SK-N-SH treated with all-trans-retinoic acid at 6 μM for 48 hours (cell line): ENCODE results near the gene TRIM54.

Experiments used
- ESRRG ChIP-seq: fragments of 250-450 bp; sonication (Bioruptor Pico); IDR thresholded peaks from 2 replicates; pipeline ENCODE4 v1.6.1; 2021; ENCODE audit warnings: mild to moderate bottlenecking
- ISL1 ChIP-seq: fragments of 250-450 bp; sonication (Bioruptor Pico); IDR thresholded peaks from 2 replicates; pipeline ENCODE4 v2.1.2; 2022; ENCODE audit warnings: mild to moderate bottlenecking, moderate library complexity
- PATZ1 ChIP-seq: fragments of 250-450 bp; sonication (Bioruptor Pico); IDR thresholded peaks from 2 replicates; pipeline ENCODE4 v1.8.0; 2020; ENCODE audit warnings: mild to moderate bottlenecking, moderate library complexity, borderline replicate concordance
- PPARA ChIP-seq: fragments of 250-450 bp; sonication (Bioruptor Pico); IDR thresholded peaks from 2 replicates; pipeline ENCODE4 v1.5.0; 2020; ENCODE audit warnings: mild to moderate bottlenecking, borderline replicate concordance
- RARB ChIP-seq: fragments of 250-450 bp; sonication (Bioruptor Pico); IDR thresholded peaks from 2 replicates; pipeline ENCODE4 v1.8.0; 2021; ENCODE audit warnings: mild to moderate bottlenecking, moderate library complexity
- TCF4 ChIP-seq: fragments of 250-450 bp; sonication (Bioruptor Pico); IDR thresholded peaks from 2 replicates; pipeline ENCODE4 v1.8.0; 2021; ENCODE audit warnings: mild to moderate bottlenecking, moderate library complexity, borderline replicate concordance
- ZC3H10 ChIP-seq: fragments of 250-450 bp; sonication (Bioruptor Pico); IDR thresholded peaks from 2 replicates; pipeline ENCODE4 v1.5.1; 2021; ENCODE audit warnings: mild to moderate bottlenecking, moderate library complexity
- ZFP30 ChIP-seq: fragments of 450-650 bp; formaldehyde crosslinking; IDR thresholded peaks from 2 replicates; pipeline ENCODE4 v1.5.0; 2022; ENCODE audit warnings: mild to moderate bottlenecking, moderate library complexity
- TF ChIP-seq, protein P1 (sequence below): fragments of 250-450 bp; sonication (Bioruptor Pico); IDR thresholded peaks from 2 replicates; pipeline ENCODE4 v1.8.0; 2021; ENCODE audit warnings: low read depth, mild to moderate bottlenecking, moderate library complexity, borderline replicate concordance
- TF ChIP-seq, protein P2 (sequence below): fragments of 250-450 bp; sonication (Bioruptor Pico); IDR thresholded peaks from 2 replicates; pipeline ENCODE4 v1.5.1; 2020; ENCODE audit warnings: low read depth, mild to moderate bottlenecking, moderate library complexity
- TF ChIP-seq, protein P3 (sequence below): fragments of 250-450 bp; sonication (Bioruptor Pico); IDR thresholded peaks from 2 replicates; pipeline ENCODE4 v1.5.0; 2020; ENCODE audit warnings: mild to moderate bottlenecking, moderate library complexity

DNA sequence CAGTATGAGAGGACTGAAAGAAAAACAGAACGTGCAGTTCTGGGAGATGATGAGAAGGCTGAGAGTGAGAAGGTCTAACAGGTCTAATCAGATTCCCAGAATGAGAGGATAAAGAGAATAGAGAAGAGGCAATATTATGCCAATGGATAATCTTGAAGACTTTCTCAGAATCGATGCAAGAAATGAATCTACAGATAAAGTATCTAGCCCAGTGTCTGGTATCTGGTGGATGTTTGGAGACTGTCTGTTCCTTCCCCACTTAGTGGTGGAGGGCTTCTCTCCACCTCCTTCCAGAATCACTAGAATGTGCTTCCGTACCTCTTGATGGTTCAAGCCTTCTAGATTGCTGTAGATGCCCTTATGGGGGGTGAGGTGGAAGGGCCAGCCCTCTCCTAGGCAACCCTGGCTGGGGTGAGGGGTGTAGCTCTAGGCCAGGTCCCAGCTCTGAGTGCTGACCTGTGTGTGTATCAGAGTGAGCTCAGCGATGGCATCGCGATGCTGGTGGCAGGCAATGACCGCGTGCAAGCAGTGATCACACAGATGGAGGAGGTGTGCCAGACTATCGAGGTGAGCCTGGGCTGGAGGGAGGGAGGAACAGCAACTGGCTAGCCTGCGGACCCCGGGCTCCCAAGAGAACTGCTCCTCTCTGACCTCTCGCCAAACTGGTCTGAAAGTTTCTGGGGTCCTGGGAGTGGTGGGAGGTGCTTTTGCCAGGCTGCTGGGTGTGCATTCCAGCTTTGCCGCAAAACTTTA is 22.4 kb downstream of the TRIM54 start:
- TF ChIP-seq, protein P1, sequence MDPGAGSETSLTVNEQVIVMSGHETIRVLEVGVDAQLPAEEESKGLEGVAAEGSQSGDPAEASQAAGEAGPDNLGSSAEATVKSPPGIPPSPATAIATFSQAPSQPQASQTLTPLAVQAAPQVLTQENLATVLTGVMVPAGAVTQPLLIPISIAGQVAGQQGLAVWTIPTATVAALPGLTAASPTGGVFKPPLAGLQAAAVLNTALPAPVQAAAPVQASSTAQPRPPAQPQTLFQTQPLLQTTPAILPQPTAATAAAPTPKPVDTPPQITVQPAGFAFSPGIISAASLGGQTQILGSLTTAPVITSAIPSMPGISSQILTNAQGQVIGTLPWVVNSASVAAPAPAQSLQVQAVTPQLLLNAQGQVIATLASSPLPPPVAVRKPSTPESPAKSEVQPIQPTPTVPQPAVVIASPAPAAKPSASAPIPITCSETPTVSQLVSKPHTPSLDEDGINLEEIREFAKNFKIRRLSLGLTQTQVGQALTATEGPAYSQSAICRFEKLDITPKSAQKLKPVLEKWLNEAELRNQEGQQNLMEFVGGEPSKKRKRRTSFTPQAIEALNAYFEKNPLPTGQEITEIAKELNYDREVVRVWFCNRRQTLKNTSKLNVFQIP (CRISPR knock-in tag) = no peak
- TF ChIP-seq TCF4 (CRISPR knock-in tag) (no peak), ZFP30 (CRISPR knock-in tag) (no peak), ZC3H10 (CRISPR knock-in tag) (no peak), RARB (no peak), PATZ1 (CRISPR knock-in tag) (no peak), ISL1 (no peak), PPARA (no peak), ESRRG (CRISPR knock-in tag) (no peak)
- TF ChIP-seq, protein P2, sequence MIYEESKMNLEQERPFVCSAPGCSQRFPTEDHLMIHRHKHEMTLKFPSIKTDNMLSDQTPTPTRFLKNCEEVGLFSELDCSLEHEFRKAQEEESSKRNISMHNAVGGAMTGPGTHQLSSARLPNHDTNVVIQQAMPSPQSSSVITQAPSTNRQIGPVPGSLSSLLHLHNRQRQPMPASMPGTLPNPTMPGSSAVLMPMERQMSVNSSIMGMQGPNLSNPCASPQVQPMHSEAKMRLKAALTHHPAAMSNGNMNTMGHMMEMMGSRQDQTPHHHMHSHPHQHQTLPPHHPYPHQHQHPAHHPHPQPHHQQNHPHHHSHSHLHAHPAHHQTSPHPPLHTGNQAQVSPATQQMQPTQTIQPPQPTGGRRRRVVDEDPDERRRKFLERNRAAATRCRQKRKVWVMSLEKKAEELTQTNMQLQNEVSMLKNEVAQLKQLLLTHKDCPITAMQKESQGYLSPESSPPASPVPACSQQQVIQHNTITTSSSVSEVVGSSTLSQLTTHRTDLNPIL (CRISPR knock-in tag) = no peak
- TF ChIP-seq, protein P3, sequence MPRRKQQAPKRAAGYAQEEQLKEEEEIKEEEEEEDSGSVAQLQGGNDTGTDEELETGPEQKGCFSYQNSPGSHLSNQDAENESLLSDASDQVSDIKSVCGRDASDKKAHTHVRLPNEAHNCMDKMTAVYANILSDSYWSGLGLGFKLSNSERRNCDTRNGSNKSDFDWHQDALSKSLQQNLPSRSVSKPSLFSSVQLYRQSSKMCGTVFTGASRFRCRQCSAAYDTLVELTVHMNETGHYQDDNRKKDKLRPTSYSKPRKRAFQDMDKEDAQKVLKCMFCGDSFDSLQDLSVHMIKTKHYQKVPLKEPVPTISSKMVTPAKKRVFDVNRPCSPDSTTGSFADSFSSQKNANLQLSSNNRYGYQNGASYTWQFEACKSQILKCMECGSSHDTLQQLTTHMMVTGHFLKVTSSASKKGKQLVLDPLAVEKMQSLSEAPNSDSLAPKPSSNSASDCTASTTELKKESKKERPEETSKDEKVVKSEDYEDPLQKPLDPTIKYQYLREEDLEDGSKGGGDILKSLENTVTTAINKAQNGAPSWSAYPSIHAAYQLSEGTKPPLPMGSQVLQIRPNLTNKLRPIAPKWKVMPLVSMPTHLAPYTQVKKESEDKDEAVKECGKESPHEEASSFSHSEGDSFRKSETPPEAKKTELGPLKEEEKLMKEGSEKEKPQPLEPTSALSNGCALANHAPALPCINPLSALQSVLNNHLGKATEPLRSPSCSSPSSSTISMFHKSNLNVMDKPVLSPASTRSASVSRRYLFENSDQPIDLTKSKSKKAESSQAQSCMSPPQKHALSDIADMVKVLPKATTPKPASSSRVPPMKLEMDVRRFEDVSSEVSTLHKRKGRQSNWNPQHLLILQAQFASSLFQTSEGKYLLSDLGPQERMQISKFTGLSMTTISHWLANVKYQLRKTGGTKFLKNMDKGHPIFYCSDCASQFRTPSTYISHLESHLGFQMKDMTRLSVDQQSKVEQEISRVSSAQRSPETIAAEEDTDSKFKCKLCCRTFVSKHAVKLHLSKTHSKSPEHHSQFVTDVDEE (CRISPR knock-in tag) = no peak
